HG02943 (cell line): ENCODE results near the gene PUDP.

Experiments used
- ATAC-seq: cut with Tn5 transposase; IDR thresholded peaks from one replicate; pipeline ENCODE4 v1.9.1; 2021; ENCODE audit warnings: mild to moderate bottlenecking, low read depth, moderate library complexity; ENCODE audit not compliant: unreplicated experiment

The PUDP gene

DNA sequence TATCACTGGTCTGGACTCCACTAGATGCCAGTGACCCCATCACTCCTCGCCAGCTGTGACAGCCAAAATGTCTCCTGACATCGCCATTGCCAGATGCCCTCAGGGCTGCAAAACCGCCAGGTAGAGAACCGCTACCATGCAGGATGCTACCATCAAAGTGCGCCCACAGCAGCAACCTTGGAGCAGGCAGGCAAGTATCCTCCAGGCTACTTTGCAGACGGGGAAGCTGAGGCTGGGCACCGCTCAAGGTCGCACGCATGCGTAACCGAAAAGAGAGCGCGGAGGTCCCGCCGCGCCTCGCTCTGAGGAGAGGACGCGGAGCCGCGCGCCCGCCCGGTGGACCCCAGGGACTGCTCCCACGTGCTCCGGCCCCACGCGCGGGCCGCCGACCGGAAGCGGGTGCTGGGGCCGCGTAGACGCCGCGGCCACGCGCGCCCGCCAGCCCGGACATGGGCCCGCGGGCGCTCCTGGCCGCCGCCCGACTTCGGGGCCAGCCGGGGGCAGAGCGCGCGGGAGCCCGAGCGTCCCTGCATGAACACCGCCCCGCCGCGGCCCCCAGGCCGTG is 458 bp downstream of the PUDP start, which contains the start of gene STS:
Gene STS, plus strand, starts transcription at position 300 of the 565 bp plus-strand sequence. CDS start 105,488 bp downstream, outside the sequence.
- peak; percentile 42 for ATAC-seq

DNA sequence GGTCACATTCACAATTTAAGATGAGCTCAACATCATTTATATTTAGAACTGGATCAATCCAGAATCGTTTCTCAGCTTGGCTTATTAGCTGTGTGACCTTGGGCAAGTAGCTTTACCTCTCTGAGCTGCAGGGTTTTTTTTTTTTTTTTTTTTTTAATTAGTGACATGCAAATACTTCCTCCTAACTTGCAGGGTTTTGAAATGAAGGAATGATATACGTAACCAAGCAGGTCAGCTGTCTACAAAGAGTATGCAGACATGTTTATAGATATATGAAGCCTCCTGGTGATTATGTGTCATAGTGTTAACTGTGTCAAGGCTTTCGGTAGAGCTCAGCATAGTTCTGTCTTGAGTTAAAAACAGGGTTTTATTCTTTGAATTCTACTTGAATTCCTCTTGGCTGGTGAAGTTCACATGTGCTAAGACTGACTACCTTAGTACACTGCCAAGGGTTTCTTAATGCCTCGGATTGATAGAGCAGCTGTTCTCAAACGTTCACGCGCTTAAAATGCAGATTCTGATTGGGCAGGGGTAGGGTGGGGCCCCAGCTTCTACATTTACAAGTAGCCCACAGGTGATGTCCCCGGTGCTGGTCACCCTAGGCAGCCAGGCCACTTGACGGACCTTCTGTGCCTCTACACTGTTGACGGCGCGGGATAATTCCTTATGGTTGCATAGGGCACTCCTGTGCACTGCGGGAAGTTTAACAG is 1.1 kb downstream of the PUDP start:
- peak; percentile 29 for ATAC-seq

DNA sequence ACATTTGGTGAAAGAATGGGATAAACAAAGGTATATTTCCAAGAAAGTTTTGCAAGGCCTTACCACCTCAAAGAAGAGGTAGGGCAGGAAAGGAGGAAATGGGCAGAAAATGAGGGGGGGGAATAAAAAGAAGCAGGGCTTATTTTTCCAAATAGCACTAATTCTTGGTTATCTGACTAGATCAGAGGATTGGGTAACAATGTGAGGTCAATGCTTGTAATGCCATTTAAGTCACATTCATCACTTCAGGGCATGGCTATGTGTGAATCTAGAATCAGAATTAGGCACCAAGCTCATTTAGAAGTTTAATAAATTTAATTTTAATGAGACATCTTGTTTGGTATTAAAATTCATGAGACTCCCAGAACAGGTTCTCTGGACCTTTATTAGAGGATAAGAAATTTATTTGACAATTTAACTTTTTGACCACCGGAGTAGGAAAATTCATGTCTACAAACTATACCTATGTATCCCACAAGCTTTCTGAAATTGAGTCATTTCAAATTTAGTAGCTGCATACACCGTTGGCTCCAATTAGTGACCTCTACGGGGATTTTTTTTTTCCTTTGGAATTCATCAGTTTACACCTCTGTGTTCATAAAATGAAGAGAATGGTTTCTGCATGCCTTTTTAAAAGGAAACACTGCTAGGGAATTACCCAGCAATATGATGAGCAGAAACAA is 1.8 kb downstream of the PUDP start:
- no peak for ATAC-seq

- no peak for ATAC-seq
Observed at GRCh38 chrX:7145454-7145853, 2.5 kb downstream of the PUDP start.

DNA sequence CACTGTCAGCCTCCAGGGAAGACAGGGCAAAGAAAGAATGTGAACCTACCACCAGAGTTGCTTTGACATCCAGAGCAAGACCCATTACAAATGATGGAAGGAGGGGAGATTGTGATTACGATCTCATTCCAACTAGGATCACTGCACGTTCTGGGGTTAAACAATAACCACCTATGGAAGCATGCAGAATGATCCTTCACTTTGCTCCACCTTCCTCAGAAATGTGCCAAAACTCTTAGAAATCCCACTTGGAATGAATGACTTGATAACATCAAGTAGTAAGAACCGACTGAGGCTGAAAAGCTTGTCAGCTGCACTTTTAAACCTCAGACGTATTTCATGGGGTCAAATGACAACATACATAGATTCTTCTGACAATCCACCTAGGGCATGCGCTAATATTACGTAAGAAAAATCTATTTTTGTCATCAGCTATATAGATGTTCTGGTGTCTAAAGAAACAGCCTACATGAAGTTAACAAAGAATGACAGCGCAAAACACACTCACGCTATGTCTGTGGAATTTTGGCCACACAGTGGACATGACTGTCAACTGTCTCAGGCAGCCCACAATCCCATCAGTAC is 3.9 kb downstream of the PUDP start:
- no peak for ATAC-seq

- no peak for ATAC-seq
Observed at GRCh38 chrX:7143076-7143475, 4.9 kb downstream of the PUDP start.

GRCh38 chrX:7139202-7140081 is 8.5 kb downstream of the PUDP start:
- no peak for ATAC-seq

DNA sequence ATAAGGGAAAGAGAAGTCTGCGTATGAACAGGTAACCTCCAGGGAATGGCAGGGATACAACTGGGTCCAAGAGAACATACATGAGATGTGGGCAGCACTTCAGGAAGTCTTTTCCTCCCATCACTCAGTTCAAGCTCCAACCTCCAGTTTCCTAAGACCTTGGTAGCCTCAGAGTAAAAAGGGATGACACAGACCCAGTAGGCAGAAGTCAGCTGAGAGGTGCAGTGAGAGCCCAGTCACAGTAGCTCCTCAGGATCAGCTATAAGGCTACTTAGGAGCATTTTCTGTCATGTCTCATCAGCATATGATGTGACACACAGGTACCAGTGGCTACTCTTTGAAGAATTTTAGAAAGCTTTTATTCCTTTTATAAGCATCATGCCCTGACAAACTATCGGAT is 13.0 kb downstream of the PUDP start:
- ATAC-seq = no peak

- ATAC-seq = peak; percentile 7
Observed at GRCh38 chrX:7133050-7133440, 14.9 kb downstream of the PUDP start.

DNA sequence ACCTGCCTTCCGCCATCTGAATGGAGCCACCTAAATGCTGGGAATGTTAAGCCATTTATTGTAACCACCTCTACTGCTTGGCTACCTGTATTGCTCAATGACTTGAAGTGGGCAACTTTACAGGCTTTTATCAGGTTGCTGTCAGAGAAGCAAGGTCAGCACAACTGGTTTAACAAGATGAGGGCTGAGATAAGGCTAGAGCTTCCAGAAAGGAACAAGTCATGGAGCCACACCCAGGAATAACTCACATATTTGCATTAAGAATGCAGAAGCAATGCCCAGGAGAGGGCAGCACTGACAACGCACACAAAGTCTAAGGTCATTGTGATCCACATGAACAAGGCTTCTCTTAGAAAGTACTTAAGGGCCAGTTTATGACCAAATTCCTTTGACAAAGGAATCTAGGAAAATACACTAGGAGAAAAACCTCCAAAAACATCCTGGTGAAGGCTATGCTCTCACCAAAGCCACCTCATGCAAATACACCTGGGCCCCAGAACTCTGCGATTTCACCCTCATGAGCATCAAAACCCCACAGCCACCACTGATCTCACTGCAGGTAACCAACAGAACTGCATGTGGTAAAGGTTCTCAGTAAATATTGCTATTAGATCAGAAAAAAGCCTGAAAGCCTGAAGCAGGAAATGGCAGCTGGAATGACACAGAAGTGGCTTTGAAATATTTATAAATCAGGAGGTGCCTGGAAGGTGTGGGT is 15.5 kb downstream of the PUDP start:
- ATAC-seq = peak; percentile 66

GRCh38 chrX:7131621-7132020 is 16.3 kb downstream of the PUDP start:
- ATAC-seq = no peak

GRCh38 chrX:7127056-7127455 is 20.9 kb downstream of the PUDP start:
- ATAC-seq = no peak

DNA sequence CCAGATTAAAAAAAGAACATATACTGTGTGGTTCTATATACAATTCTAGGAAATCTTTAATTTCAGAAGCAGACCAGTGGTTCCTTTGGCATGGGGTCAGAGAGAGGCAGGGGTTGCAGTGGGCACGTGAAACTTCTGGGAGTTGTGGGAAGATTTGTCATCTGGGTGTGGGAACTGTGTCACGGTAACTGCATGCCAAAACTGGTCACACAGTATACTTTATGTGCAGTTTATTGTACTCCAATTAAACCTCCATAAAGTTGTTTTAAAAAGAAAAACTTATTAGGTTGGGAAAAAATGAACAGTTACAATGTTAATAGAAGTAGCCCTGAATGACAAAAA is 27.1 kb downstream of the PUDP start:
- no peak for ATAC-seq

DNA sequence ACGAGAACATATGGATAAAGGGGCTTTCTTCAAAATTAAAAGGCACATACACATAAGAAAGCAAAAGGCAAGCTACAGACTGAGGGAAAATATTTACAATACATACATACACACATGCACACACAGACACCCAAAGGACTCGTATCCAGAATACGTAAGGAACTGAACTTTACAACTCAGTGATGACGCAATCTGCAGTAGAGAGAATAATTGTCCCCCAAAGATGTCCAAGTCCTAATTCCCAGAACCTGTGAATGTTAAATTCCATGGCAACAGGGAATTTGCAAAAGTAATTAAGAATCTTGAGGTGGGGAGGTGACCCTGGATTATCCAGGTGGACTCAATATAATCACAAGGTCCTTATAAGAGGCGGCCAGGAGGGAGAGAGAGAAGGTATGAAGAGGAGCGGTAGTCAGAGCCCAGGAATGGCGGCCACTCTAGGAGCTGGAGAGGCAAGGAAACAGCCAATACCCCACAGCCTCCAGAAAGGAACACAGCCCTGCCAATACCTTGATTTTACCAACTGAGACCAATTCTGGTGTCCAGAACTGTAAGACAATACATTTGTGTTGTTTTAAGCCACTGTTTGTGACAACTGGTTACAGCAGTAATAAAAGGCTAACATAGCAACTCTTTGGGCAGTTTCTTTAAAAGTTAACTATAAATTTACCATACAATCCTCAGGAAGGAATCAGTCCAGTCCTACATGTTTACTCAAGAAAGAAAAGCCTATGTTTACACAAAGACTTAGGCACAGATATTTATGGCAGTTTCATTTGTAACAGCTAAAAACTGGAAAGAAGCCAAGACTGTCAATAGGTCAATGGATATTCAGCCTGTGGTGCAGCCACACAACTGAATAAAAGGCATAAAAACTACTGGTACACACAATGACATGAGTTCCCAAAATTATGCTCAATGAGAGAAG is 27.7 kb downstream of the PUDP start:
- ATAC-seq = no peak

- peak; percentile 29 for ATAC-seq
Observed at GRCh38 chrX:7117587-7117986, 30.4 kb downstream of the PUDP start.

DNA sequence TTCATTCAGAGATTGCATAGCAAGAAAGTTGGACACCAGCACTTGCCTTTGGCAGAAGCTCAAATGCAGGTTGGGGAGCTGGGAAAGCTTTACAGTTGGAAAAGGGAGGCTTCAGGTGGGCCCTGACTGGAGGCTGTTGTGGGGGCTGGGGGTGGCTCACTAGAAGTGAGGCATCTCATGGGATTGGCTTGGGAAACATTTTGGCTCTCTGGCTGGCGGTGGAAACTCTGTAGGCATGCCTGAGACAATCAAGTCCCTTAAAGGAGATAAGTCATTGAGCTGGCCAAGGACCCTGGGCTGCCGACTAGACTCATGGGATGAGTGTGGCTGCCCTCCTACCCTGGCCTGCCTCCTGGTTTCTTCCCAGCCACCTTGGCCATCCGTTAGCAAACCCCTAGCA is 31.9 kb downstream of the PUDP start:
- ATAC-seq = no peak

DNA sequence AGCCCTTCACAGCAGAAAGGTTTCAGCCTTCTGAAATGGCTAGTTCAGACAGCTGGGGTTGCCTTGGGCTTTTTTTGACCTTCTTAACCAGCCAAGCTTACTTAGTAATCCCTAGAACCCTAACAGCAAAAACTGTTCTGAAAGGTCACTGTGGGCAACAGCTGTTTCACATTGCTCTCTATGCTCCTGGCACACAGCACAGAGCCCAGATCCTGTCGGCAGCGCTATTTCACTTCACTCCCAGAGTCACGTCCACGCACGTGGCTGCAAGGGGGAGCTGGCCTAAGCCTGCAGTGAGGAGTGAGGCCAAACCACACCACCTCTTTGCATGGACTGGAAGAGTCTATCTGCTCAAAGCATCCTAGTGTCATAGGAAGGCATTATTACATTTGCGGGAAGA is 32.4 kb downstream of the PUDP start:
- peak; percentile 76 for ATAC-seq

GRCh38 chrX:7112071-7112470 is 35.9 kb downstream of the PUDP start:
- ATAC-seq = no peak

DNA sequence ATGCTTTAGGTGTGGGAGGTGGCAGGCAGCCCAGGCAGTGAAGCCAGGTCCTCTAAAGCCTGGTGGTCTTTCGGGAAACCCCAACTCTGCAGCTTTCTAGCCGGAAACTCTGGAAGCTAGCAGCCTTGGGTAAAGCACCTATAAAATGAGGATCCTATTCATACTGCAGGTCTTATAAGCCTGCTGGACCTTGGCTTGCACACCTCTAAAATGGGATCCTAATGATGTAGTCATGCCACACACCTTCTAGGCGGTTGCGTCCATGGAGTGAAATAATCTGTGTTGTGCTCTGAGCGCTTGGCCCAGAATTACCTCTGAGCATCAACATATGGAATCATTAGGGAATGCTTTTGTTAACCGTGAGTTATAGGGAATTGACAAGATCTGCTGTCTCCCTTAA is 36.4 kb downstream of the PUDP start:
- no peak for ATAC-seq
